Loucy (cell line): ENCODE measurements around the gene RUVBL1.

Experiments used
- EZH2phosphoT487 ChIP-seq: fragments of 200-600 bp; IDR thresholded peaks from 2 replicates; pipeline ENCODE4 v1.6.1; 2018; ENCODE audit warnings: antibody characterized with exemption, mild to moderate bottlenecking, moderate library complexity, borderline replicate concordance
- TF ChIP-seq, protein P1 (sequence below): fragments of 200-600 bp; sonication (generic); conservative IDR thresholded peaks from 2 replicates; pipeline ENCODE4 v1.5.1; 2014; ENCODE audit warnings: mild to moderate bottlenecking, antibody characterized with exemption, low read length

DNA sequence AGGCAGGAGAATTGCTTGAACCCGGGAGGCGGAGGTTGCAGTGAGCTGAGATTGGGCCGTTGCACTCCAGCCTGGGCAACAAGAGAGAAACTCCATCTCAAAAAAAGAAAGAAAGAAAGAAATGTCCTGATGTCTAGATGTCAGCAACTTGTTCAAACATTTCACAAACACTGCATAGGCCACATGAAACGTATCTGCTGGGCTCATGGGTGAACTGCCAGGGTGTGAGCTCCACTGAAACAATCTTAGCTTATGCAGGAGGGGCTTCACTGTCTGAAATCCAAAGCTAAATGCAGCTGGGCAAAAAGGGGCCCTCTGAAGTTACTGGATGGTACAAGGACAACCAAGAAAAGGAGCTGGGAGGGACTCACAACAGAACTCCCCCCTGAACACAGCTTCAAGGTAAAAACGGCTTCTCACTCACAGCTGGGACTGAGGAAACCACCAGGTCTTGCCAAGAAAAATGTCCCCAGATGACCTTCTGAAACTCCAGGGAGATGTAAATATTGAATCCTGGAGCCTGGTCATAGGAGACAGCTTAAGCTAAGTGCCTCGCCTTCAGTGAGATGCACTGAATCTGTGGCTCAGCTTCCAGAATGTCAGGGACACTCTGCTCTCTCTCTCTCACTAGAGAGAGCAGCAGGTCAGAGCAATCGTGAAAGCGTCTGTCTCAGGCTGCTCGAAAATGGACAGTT, 39.5 kb downstream of the RUVBL1 start:
- TF ChIP-seq, protein P1, sequence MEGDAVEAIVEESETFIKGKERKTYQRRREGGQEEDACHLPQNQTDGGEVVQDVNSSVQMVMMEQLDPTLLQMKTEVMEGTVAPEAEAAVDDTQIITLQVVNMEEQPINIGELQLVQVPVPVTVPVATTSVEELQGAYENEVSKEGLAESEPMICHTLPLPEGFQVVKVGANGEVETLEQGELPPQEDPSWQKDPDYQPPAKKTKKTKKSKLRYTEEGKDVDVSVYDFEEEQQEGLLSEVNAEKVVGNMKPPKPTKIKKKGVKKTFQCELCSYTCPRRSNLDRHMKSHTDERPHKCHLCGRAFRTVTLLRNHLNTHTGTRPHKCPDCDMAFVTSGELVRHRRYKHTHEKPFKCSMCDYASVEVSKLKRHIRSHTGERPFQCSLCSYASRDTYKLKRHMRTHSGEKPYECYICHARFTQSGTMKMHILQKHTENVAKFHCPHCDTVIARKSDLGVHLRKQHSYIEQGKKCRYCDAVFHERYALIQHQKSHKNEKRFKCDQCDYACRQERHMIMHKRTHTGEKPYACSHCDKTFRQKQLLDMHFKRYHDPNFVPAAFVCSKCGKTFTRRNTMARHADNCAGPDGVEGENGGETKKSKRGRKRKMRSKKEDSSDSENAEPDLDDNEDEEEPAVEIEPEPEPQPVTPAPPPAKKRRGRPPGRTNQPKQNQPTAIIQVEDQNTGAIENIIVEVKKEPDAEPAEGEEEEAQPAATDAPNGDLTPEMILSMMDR: no peak
- TF ChIP-seq EZH2phosphoT487: no peak
